ENCODE measurements around the gene VSTM2B. TPM values are rescaled to one million over a fixed set of nuclear protein-coding genes. Genes with fewer than 3 reads are reported as not detected.

Gene VSTM2B
- total RNA-seq, 1 donor from 2014 or later, result not detected

GRCh38 chr19:29524201-29524911 lies 1.4 kb upstream of the VSTM2B start:
- peak; percentile 76 for DNase-seq (ENCODE audit: low spot score)
- Mint-ChIP-seq H3K4me3 (ENCODE audit: unreplicated experiment) (no peak overlapping the region), H3K36me3 (ENCODE audit: low read depth) (peaks cover 2% of the 10 kb centered on the region), H3K9me3 (ENCODE audit: low read depth) (no peaks in the 10 kb centered on the region), H3K27me3 (ENCODE audit: low read depth) (peaks cover 71% of the 10 kb centered on the region), H3K27ac (ENCODE audit: unreplicated experiment) (no peak overlapping the region), H3K4me1 (ENCODE audit: low read depth) (peaks cover 24% of the 10 kb centered on the region)
- TF ChIP-seq CTCF (IDR thresholded peaks at IDR 0.05), result no peak

GRCh38 chr19:29524912-29525831 lies 622 bp upstream of the VSTM2B start:
- Mint-ChIP-seq H3K27ac (ENCODE audit: unreplicated experiment) (no peak overlapping the region), H3K4me3 (ENCODE audit: unreplicated experiment) (peak overlapping the region; percentile 40), H3K4me1 (ENCODE audit: low read depth) (peaks cover 28% of the 10 kb centered on the region), H3K9me3 (ENCODE audit: low read depth) (no peaks in the 10 kb centered on the region), H3K27me3 (ENCODE audit: low read depth) (peaks cover 67% of the 10 kb centered on the region), H3K36me3 (ENCODE audit: low read depth) (peaks cover 3% of the 10 kb centered on the region)
- DNase-seq (ENCODE audit: low spot score), result peak; percentile 76
- TF ChIP-seq CTCF (IDR thresholded peaks at IDR 0.05), result no peak

GRCh38 chr19:29526730-29527499 lies 1.1 kb downstream of the VSTM2B start:
- peaks cover 3% of the 10 kb centered on the region for H3K36me3 Mint-ChIP-seq (ENCODE audit: low read depth)
- peaks cover 67% of the 10 kb centered on the region for H3K27me3 Mint-ChIP-seq (ENCODE audit: low read depth)
- no peak overlapping the region for H3K27ac Mint-ChIP-seq (ENCODE audit: unreplicated experiment)
- peaks cover 28% of the 10 kb centered on the region for H3K4me1 Mint-ChIP-seq (ENCODE audit: low read depth)
- no peak for TF ChIP-seq CTCF (IDR thresholded peaks at IDR 0.05)
- DNase-seq (ENCODE audit: low spot score), result peak; percentile 77
- H3K4me3 Mint-ChIP-seq (ENCODE audit: unreplicated experiment), result peak overlapping the region; percentile 25
- no peaks in the 10 kb centered on the region for H3K9me3 Mint-ChIP-seq (ENCODE audit: low read depth)

GRCh38 chr19:29527500-29528328 lies 1.9 kb downstream of the VSTM2B start:
- TF ChIP-seq CTCF (IDR thresholded peaks at IDR 0.05), result no peak
- Mint-ChIP-seq H3K27me3 (ENCODE audit: low read depth) (peaks cover 71% of the 10 kb centered on the region), H3K9me3 (ENCODE audit: low read depth) (no peaks in the 10 kb centered on the region), H3K4me1 (ENCODE audit: low read depth) (peaks cover 28% of the 10 kb centered on the region), H3K4me3 (ENCODE audit: unreplicated experiment) (peak overlapping the region; percentile 59), H3K27ac (ENCODE audit: unreplicated experiment) (no peak overlapping the region), H3K36me3 (ENCODE audit: low read depth) (peaks cover 3% of the 10 kb centered on the region)
- peak; percentile 60 for DNase-seq (ENCODE audit: low spot score)

All from chondrocyte (in vitro differentiated cells).